Epithelial cell of esophagus (primary cell): ENCODE data around the gene GNG13.
A peak's percentile ranks its signal among the peaks of the same experiment; 100 is the strongest.

Source experiments
- DNase-seq: peaks from one replicate; pipeline ENCODE4 v3.0.0; 2010; ENCODE audit warnings: low read depth
- H3K4me3 ChIP-seq: 2 replicates; pipeline ENCODE4 v1.5.1; 2011; ENCODE audit warnings: mild to moderate bottlenecking, low read length, control low read depth
- TF ChIP-seq, protein P1 (sequence below): IDR thresholded peaks from 2 replicates; pipeline ENCODE4 v1.5.1; 2011; ENCODE audit warnings: low read depth, mild to moderate bottlenecking, low read length, control low read depth, inconsistent platforms; ENCODE audit not compliant: insufficient read depth; ENCODE audit errors: missing control alignments

Gene GNG13

DNA sequence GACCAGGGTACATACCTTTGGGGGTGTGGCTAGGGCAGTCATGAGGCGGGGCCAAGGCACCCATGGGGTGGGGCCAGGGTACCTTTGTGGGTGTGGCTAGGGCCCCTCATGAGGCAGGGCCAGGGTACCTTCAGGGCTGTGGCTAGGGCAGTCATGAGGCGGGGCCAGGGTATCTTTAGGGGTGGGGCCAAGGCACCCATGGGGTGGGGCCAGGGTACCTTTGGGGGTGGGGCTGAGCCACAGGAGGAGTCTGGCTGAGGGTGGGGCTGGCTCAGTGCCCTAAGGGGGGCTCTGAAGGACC, 3.5 kb downstream of the GNG13 start:
- H3K4me3 ChIP-seq, result no peak overlapping the region
- DNase-seq, result no peak
- TF ChIP-seq, protein P1, sequence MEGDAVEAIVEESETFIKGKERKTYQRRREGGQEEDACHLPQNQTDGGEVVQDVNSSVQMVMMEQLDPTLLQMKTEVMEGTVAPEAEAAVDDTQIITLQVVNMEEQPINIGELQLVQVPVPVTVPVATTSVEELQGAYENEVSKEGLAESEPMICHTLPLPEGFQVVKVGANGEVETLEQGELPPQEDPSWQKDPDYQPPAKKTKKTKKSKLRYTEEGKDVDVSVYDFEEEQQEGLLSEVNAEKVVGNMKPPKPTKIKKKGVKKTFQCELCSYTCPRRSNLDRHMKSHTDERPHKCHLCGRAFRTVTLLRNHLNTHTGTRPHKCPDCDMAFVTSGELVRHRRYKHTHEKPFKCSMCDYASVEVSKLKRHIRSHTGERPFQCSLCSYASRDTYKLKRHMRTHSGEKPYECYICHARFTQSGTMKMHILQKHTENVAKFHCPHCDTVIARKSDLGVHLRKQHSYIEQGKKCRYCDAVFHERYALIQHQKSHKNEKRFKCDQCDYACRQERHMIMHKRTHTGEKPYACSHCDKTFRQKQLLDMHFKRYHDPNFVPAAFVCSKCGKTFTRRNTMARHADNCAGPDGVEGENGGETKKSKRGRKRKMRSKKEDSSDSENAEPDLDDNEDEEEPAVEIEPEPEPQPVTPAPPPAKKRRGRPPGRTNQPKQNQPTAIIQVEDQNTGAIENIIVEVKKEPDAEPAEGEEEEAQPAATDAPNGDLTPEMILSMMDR, result no peak

DNA sequence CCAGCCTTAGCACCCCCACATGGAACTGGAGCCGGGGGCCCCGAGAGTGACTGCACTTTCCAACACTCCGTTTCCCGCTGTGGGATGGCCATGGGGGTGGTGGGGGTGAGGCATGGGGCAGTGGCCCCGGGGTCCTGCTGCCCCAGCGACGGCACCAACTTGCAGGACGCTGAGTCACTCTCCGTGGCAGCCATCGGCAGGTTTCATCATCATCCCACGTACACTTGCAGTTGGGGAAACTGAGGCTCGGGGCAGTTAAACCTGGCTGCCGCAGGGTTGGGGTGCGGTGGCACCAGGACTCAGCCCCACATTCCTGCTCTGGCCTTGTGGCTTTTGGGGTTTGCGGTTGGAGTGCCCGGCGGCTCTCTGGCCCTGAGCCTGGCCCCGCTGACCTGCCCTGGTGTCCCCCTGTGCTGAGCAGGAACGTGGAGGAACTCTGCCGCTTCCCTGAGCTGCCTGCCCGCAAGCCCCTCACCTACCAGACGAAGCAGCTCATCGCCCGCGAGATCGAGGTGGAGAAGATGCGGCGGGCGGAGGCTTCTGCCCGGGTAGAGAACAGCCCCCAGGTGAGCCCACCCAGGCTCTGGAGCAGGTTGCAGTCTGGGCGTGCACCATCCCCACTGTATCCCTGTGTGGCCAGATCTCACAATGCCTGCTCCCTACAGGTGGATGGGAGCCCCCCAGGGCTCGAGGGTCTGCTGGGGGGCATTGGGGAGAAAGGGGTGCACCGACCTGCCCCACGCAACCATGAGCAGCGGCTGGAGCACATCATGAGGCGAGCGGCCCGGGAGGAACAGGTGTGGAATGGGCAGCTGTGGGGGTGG, 4.0 kb downstream of the GNG13 start:
- DNase-seq, result no peak
- TF ChIP-seq, protein P1, result no peak
- no peak overlapping the region for H3K4me3 ChIP-seq

DNA sequence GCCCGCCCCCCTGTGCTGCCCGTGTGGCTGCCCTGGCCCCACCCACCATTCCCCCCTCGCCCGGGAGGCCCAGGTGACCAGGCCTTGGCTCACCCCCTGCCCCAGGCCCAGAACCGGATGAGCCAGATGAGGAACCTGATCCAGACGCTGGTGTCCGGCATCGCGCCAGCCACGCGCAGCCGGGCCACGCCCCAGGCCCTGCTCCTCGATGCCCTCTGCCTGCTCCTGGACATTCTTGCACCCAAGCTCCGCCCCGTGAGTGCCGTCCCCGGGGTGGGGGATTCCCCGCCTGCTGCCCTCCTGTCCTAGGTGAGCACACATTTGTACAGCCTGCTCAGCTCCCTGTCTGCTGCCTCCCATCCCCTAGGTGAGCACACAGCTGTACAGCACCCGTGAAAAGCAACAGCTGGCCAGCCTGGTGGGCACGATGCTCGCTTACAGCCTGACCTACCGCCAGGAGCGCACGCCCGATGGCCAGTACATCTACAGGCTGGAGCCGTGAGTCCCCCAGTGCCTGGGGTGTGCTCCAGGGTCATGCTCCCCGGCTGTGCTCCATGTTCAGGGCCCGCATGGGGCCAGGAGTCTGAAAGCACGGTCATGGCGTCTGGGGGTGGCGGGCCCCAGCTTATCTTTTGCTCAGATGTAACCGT, 4.8 kb downstream of the GNG13 start:
- TF ChIP-seq, protein P1, result no peak
- peak; percentile 40 for DNase-seq
- H3K4me3 ChIP-seq, result no peak overlapping the region

DNA sequence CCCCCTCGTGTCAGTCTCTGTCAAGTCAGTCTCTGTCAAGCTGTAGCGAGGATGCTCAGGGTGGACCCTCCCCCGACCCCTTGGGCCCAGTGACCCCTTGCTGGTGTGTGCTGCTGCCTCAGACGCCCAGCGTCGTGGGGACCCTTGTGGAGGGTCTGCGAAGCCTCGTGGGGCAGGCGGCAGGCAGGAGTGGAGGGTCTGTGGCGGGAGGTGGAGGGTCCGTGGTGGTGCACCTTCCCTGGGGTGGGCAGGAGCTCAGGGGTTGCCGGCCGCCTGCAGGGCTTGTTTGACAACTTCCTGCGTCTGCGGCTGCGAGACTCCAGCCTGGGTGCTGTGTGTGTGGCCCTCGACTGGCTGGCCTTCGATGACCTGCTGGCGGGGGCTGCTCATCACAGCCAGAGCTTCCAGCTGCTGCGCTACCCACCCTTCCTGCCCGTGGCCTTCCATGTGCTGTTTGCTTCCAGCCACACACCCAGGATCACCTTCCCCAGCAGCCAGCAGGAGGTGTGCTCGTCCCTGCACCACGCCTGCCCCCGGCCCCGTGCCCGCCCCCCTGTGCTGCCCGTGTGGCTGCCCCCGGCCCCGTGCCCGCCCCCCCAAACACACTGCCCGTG, 5.6 kb downstream of the GNG13 start:
- DNase-seq, result no peak
- H3K4me3 ChIP-seq, result no peak overlapping the region
- TF ChIP-seq, protein P1, result no peak

DNA sequence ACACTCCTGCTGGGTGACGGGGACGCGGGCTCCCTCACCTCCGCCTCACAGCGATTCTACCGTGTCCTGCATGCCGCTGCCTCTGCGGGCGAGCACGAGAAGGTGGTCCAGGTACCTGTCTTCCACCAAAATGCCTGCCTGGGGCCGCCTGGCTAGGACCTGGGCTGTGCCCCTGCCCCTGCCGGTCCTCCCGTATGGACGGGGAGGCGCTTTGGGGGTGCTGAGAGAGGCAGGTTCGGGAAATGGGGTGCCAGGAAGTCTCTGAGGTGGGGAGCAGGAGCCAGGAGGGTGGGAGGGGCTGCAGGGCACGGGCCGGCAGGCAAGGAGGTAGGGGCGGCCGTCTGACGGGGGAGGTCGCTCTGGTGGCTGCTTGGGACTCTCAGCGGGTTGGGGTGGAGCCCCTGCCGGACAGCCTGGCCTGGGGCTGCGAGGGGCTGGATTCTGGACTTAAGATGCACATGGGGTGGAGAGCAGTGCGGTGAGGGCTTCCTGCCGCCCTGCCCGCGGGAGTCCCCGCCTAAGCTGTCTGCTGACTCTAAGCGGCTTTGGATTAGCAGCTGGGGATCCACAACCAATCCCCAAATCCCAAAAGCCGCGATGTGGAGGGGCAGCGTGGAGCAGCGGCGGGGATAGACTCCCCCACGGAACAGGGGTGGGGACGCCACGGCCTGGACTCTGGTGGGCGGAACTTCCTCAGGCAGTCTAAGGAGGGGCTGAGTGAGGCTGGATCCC, 6.3 kb downstream of the GNG13 start:
- H3K4me3 ChIP-seq, result no peak overlapping the region
- TF ChIP-seq, protein P1, result no peak
- no peak for DNase-seq

DNA sequence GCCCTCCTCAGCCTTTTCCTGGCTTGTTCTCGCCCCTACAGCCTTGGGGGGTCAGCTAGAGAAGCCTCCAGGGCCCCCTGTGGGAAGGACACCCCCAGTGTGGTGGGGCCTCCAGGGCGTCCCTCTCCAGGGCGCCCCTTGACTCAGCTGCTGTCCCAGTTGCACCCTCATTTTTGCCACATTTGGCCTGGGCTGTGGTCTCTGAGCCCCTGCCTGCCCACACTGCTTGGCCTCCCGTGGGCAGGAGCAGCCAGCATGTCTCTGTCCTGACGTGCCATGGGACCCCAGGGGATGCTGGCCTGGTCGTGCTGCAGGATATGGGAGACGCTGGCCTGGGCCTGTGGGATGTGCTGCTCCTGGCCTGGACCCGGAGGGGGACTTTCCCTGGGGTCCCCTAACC, 7.1 kb downstream of the GNG13 start:
- TF ChIP-seq, protein P1, result no peak
- no peak for DNase-seq
- no peak overlapping the region for H3K4me3 ChIP-seq
